Limb (tissue), 2 donors: ENCODE results near the gene ALPK3.
"Not testable (repeated sequence)": the region's sequence is repeated elsewhere in the genome, so short reads cannot be mapped to it uniquely, and the experiment has no call there.

ENCODE experiments used
- DNase-seq, 2 donors: peaks; one replicate each; pipeline ENCODE4 v3.0.0-alpha.2; 2016; ENCODE audit errors: extremely low spot score in 2 of 2

ALPK3 gene

GRCh38 chr15:84842781-84843180, 25.6 kb downstream of the ALPK3 start:
- DNase-seq: no peak

- no peak for DNase-seq
Measured at GRCh38 chr15:84844964-84845363, 27.8 kb downstream of the ALPK3 start.

GRCh38 chr15:84845631-84846030, 28.5 kb downstream of the ALPK3 start:
- not testable (repeated sequence) for DNase-seq

GRCh38 chr15:84846269-84846668, 29.1 kb downstream of the ALPK3 start:
- no peak for DNase-seq

GRCh38 chr15:84847382-84847781, 30.2 kb downstream of the ALPK3 start:
- no peak for DNase-seq

GRCh38 chr15:84852212-84852611, 35.1 kb downstream of the ALPK3 start:
- no peak for DNase-seq

- no peak for DNase-seq
Measured at GRCh38 chr15:84855136-84855535, 38.0 kb downstream of the ALPK3 start.

GRCh38 chr15:84855765-84856164, 38.6 kb downstream of the ALPK3 start:
- DNase-seq: no peak

GRCh38 chr15:84856731-84857417, 39.7 kb downstream of the ALPK3 start:
- DNase-seq: no peak

- no peak for DNase-seq
Measured at GRCh38 chr15:84857418-84858004, 40.4 kb downstream of the ALPK3 start.

- no peak for DNase-seq
Measured at GRCh38 chr15:84858231-84858630, 41.1 kb downstream of the ALPK3 start.

GRCh38 chr15:84859144-84859543, 42.0 kb downstream of the ALPK3 start:
- no peak for DNase-seq

GRCh38 chr15:84859651-84860050, 42.5 kb downstream of the ALPK3 start:
- DNase-seq: no peak

GRCh38 chr15:84861781-84862180, 44.6 kb downstream of the ALPK3 start:
- peak in 1 of 2 donors; percentile 24 for DNase-seq

- DNase-seq: no peak
Measured at GRCh38 chr15:84862214-84862975, 45.2 kb downstream of the ALPK3 start.

GRCh38 chr15:84863565-84864443, 46.6 kb downstream of the ALPK3 start:
- no peak for DNase-seq

- DNase-seq: no peak
Measured at GRCh38 chr15:84864444-84864795, 47.3 kb downstream of the ALPK3 start.

- DNase-seq: no peak
Measured at GRCh38 chr15:84865074-84865569, 48.0 kb downstream of the ALPK3 start.

- DNase-seq: no peak
Measured at GRCh38 chr15:84868037-84868880, 51.1 kb downstream of the ALPK3 start.

GRCh38 chr15:84869510-84869909, 52.4 kb downstream of the ALPK3 start:
- no peak for DNase-seq
